ENCODE results near the gene TBL3.
"Not testable (repeated sequence)": the region's sequence is repeated elsewhere in the genome, so short reads cannot be mapped to it uniquely, and the experiment has no call there.

The TBL3 gene

DNA sequence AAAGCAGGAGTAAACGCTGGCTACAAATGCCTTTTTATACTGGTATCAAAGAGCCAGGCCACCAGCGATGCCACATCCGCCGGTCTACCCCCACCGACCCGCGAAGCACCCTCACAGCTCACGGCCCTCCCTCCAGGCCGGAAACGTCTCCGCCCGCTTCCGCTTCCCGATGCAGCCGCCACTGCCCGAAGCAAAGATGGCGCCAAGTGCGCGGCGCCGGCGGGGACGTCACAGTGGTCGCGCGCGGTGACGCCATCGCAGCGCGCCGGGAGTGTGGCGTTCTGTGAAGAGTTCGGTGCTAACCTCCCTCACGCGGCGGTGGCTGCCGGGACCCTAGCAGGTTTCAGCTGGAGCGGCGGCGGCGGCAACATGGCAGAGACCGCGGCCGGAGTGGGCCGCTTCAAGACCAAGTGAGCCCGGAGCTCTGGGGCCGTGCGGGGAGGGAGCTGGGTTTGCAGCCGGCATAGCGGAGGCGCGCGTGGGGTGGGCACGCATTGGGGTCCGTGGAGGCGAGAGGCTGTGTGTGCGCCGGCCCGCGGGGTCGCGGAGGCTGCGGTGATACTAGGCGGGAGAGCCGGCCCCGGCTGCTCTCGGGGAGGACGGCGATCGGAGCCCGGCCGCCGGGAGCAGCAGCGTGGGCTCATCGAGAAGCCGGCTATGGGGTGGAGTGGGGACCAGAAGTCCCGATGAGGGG lies at the start of gene TBL3:
TSS of gene TBL3 (plus strand) at position 258 of the 694 bp plus-strand sequence. CDS start at position 370, 112 bp downstream.
- peak; percentile 87 to 93 for DNase-seq (ENCODE audit: extremely low read depth in 1 of 2, low read depth in 1 of 2)

DNA sequence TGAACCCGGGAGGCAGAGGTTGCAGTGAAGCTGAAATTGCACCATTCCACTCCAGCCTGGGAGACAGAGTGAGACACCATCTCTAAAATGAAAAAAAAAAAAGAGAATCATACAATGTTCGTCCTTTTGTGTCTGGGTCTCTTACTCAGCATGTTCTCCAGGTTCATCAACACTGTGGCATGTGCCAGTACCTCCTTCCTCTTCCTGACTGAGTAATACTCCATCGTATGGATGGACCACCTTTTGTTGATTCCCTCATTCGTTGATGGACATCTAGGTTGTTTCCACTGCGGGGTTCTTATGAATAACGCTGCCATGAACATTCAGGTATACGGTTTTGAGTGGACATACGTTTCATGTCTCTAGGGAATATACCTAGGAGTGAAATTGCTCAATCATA lies 49.5 kb upstream of the TBL3 start:
- DNase-seq (ENCODE audit: extremely low read depth in 1 of 2, low read depth in 1 of 2) = no peak

DNA sequence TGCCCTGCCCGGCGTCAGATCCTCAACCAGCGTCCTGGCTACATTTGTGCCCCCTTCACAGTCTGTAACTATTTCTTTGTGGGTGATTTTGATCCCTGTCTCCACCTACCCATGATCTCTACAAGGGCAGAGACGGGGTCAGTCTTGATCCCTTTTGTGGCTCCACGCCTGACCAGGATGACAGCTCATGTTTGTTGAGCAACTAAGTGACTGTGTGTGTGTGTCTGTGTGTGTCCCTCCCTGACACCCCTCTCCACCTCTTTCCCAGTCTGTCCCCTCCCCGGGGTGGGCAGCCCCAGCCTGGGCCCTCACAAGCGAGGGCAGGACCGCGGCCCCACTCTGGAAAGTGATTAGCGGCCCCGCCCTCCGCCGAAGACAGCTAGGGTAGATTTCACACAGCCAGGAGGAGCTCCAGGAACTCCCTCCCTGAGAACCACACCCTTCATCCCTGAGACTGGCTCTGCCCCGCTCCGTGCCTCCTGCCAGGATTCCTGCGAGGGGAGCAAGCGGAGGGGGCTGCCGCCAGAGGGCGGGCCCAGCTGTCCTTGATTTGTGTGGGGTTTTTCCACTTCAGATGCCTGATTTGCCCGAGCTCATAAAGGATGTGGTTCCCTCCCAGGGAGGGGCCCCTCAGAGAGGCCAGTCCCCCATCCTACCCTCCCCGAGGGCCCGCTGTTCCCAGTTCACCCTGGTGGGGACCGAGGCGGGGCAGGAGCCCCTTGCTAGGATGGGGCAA lies 48.4 kb upstream of the TBL3 start:
- no peak for DNase-seq (ENCODE audit: extremely low read depth in 1 of 2, low read depth in 1 of 2)

DNA sequence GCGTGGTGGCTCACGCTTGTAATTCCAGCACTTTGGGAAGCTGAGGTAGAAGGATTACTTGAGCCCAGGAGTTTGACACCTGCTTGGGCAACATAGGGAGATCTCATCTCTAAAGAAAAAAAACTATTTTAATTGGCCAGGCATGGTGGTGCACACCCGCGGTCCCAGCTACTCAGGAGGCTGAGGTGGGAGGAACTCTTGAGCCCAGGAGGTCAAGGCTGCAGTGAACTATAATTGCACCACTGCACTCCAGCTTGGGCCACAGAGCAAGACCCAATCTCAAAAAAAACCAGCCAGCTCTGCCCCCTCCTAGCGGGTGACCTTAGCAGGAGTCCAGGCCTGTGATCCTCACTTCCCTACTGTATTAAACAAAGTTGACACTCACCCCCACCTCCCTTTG lies 47.8 kb upstream of the TBL3 start:
- DNase-seq (ENCODE audit: extremely low read depth in 1 of 2, low read depth in 1 of 2) = no peak

DNA sequence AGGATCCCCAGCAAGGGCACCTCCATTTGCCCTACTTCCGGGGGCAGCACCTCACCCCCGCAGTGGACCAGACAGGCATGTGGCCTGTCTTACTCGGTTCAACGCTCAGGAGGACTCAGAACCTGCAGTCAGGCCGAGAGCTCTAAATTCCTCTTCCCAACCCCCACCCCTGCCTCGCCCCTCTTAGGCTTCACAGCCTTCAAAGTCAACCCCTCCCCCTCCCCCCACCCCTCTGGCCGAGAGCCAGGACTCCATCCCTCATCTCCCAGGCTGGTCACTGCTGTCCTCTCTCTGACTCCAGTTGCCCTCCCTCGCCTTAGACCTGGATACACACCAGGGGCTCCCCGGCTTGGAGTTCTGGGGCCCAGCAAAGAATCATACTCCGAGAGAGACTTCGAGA lies 45.6 kb upstream of the TBL3 start:
- DNase-seq (ENCODE audit: extremely low read depth in 1 of 2, low read depth in 1 of 2) = no peak

DNA sequence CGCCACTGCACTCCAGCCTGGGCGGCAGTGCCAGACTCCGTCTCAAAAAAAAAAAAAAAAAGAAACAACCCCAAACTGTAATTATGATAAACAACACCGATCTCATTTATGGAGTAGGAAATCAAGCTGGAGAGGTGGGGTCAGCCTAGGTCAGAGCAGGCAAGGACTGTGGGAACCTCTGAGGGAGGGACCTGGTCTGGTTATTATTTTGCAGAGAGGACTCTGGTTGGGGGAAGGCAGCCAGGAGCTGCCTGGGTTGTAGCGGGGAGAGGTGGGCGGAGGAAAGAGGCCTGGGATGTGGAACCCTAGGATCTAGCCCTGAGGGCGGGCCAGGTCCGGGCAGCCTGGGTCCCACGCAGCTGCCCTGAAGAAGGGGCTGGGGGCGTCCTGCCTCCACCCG lies 42.7 kb upstream of the TBL3 start:
- no peak for DNase-seq (ENCODE audit: extremely low read depth in 1 of 2, low read depth in 1 of 2)

DNA sequence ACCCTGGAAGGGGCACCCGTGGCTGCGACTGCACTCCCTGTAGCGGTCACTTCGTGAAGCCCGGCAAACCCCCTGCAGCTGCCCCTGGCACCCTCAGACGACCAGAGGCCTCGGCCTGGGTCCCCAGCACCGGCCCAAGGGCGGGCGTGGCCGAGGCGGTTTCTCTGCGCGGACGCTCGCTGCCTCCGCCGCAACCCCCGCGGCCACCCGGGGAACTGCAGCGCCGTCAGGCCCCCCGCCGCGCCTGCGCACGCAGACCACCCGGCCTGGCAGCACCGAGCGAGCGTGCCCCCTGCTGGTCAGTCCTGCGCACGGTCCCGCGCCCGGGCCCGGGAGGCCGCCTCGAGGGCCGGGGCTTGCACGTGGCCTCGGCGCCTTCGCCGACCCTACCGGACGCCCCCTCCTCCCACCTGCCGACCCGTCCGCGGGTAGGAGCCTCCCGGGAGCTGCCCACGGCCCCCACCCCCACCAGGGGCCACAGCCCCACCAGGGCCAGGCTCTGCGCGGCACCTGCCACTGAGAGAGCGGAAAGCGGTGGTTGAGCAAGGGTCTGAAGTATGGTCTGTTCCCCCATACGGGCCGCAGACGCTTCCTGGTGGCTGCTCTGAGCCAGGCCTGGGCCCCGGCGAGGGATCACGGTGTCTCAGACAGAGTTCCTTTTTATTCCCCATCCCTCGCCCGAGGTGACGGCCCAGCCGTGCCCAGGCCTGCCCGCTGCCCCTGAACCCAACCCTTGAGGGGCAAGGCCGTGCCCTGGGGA lies 42.1 kb upstream of the TBL3 start:
- peak; percentile 70 to 94 for DNase-seq (ENCODE audit: extremely low read depth in 1 of 2, low read depth in 1 of 2)

DNA sequence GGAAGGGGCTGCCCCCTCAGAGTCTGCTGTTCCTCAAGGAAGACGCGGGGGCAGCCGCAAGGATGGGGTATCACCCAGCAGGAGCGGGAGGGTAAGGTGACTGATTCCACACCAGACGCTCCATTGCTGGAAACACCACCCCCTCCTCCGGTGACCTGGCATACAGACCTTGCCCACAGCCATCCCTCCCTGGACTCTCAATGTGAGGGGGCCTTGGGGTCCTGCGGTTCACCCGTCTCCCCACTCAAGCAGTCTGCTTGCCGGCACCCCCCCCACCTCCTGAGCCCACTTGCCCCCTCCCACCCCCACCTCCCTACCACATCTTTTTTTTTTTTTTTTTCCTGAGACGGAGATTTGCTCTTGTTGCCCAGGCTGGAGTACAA lies 41.5 kb upstream of the TBL3 start:
- DNase-seq (ENCODE audit: extremely low read depth in 1 of 2, low read depth in 1 of 2) = no peak

DNA sequence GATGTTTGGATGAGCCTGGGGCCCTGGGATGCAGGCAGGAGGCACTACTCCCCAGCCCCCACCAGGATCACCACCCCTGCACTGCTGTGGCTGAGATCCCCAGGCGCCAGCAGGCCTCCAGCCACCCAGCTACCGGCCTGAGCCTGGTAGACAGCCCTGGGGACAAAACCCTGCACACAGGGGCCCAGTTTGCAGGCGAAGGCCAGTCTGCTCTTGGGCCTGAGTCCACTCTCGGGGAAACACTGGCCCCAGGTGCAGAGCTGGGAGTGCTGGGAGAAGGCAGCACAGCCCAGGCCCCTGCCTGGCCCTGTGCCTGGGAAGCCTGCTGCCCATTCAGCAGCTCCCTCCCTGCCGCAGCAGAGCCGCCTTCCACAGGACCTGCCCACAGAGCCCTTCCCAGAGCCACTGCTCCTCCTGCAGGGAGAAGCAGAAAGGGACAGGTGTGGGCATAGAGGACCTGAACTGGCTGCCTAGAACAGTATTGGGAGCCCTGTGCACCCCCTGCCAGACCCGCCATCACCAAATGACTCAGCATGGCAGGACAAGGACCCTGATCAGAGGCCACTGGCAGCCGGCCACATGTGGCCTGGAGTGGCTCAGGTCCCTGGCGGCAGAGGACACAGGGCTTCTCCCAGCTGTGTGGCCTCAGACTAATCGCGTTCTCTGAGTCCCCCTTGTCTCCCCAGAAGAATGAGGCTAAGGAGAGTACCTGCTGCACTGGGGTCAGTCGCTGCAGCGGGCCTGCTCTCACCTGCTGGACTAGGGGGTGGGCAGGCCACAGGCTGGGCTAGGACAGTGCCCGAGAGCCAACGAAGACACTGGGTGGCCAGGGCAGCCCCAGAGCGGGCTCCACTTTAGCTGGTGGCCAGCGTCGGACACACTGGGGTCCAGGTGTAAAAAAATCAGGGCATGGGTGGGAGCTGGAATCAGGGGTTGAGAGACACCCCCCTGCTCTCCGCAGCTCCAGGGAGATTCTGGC lies 39.5 kb upstream of the TBL3 start:
- DNase-seq (ENCODE audit: extremely low read depth in 1 of 2, low read depth in 1 of 2) = no peak

DNA sequence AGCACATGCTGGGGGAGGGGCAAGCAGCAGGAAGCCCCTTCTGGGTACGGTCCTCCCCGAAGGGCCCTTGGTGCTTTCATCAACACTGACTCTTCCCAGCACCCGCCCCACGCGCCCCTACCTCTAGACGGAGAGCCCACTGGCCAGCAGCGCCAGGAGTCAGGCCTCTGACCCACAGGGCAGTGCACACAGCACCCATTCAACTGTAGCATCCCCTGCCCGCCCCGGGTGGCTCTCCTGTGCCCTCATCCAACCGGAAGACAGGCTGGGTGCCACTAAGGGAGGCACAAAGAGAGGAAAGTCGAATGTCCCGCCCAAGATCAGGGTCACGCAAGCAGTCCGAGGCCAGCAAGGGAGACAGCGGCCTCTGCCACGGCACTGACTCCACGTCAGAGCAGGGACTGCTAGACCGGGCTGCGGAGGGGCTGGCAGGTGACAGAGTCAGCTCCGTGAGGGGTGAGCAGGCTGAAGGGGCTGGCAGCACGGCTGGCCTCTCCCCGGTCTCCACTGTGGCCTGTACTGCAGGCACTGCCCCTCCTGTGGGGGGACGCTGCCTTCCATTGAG lies 38.7 kb upstream of the TBL3 start:
- no peak for DNase-seq (ENCODE audit: extremely low read depth in 1 of 2, low read depth in 1 of 2)

DNA sequence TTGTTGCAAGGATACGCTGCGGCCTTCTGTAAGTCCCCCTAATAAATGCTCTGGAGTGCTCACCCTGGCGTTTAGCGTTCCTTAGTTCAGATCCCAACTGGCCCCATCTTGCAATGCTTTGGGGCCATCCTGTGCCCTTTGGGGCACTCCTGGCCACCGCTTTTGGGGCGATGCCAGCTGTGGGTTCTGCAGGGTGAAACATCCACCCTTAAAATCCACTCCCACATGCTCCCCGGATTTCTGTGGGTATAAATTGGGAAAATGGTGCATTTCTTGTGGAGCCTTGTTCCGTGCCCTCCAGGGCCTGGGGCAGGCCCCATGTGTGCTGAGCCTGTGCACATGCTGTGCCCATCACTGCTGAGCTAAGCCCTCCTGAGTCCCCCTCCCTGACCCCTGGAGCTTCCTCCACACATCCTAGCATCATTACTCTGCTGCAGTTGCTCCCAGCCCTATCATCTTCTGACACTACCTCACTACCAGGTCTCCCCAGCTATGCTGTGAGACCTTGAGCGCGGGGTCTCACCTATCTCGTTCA lies 34.8 kb upstream of the TBL3 start:
- DNase-seq (ENCODE audit: extremely low read depth in 1 of 2, low read depth in 1 of 2) = no peak

DNA sequence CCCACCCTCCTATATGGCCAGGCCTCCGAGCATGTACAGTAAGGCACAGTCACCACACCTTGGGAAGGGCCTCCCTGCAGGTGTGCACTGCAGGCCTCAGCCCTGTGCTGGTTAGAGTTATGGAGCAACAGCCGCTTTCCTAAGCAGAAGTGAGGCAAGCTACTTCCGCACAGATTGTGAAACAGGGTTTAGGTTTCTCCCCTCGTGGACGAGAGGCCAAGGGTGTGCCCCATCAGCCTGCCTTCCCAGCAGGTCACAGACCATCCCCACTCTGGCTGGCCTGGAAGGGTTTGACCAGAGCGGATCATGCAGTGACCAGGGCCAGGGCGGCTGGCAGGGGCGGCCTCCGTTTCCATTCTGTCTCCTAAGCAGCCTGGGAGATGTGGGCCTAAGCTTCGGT lies 33.5 kb upstream of the TBL3 start:
- no peak for DNase-seq (ENCODE audit: extremely low read depth in 1 of 2, low read depth in 1 of 2)

DNA sequence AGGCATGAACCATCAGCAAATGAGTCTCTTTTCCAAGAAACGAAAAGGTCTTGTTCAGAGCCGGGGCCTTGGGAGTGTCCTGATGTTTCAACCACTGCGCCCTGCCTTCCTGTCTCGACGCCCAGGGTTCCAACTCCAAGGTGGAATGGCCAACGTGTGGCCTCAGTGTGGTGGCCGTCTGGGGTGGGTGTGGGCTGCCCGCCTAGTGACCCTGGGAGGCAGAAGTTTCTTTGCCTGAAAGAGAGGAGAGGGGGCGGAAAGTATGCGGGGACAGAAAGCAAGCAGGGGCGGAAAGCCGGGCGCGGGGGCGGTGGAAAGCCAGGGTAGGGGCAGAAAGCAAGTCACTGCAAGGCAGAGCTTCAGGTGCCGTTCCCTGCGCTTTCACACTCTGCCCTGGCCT lies 32.9 kb upstream of the TBL3 start:
- no peak for DNase-seq (ENCODE audit: extremely low read depth in 1 of 2, low read depth in 1 of 2)

DNA sequence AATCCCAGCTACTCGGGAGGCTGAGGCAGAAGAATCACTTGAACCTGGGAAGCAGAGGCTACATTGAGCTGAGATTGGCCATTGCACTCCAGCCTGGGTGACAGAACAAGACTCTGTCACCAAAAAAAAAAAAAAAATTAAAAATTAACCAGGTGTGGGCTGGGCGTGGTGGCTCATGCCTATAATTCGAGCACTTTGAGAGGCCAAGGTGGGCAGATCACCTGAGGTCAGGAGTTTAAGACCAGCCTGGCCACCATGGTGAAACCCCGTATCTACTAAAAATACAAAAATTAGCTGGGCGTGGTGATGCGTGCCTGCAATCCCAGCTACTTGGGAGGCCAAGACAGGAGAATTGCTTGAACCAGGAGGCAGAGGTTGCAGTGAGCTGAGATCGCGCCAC lies 32.0 kb upstream of the TBL3 start:
- DNase-seq (ENCODE audit: extremely low read depth in 1 of 2, low read depth in 1 of 2) = not testable (repeated sequence)

DNA sequence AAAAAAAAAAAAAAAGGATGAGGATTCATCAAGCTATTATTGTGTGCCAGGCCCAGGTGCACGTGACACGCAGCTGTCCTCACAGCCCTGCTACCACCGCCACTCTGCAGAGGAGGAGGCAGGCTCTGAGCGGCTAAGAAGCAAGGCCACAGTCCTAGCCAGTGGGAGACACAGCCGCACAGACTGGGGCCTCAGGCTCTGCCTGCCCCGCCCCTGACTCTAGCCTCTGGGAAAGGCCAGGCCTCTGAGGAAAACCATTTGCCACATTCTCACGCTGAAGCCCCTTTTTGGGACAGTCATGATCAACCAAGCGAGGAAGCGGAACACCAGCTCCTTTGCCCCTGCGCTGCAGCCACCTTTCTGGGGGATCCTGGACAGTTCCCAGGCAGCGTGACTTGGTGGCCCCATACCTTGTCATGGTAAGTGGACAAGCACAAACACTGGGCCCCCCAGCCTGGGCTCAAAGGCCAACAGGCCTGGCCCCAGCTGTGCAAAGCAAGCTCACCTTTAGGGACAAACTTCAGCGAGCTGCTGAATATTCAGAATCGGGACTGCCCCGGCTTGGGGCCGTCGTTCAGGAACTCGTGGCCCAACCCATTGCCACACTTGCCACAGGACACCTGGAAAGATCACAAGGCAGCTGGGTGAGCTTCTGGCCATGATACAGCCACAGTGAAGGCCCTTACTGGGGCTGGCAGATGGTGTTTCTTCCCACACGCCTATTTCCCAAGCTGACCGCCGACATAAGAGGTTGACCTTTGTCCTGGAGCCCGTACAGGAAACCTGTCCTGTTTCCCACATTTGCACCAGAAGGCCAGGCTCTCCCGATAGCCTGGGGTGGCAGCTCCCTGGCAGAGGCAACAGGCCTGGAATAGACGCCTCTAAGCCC lies 31.3 kb upstream of the TBL3 start:
- no peak for DNase-seq (ENCODE audit: extremely low read depth in 1 of 2, low read depth in 1 of 2)

DNA sequence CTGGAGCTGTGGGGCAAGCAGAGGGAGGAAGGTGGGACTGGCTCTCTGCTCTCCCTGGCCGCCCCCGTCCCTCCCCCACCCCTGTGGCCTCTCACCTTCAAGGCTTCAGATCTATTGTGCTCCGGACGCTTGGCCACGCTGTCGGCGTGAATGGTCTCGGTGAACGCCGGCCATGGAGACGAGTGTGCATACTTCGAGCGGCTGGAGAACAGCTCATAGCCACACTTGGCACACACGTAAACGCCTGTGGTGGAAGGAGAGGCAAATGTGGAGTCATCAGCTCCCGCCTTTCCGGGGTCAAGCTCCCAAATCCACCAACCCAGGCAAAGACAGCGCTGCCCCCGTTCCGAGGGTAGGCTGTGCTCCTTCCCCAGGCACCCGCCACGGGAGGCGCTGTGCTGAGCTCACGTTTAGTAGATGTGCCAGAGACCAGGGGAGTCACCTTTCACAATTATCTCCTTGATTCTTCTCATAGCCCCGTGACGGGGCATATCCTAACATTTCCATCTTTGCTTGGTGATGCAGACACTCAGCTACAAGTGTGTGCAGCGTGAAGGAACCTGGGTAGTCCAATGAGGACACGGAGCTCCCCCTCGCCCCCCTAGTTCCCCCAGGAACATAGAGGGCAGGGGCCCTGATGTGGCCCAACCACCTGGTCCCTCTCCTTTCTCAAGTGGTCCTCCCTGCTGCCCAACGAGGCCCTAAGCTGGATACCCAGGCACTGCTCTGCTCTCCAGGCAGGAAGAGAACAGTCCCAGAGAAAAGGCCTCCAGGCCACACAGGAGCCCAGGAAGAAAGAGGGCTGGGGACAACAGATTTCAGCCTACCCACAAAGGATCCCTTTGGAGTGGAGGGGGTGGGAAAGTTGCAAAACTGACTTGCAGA lies 30.4 kb upstream of the TBL3 start:
- DNase-seq (ENCODE audit: extremely low read depth in 1 of 2, low read depth in 1 of 2) = no peak

DNA sequence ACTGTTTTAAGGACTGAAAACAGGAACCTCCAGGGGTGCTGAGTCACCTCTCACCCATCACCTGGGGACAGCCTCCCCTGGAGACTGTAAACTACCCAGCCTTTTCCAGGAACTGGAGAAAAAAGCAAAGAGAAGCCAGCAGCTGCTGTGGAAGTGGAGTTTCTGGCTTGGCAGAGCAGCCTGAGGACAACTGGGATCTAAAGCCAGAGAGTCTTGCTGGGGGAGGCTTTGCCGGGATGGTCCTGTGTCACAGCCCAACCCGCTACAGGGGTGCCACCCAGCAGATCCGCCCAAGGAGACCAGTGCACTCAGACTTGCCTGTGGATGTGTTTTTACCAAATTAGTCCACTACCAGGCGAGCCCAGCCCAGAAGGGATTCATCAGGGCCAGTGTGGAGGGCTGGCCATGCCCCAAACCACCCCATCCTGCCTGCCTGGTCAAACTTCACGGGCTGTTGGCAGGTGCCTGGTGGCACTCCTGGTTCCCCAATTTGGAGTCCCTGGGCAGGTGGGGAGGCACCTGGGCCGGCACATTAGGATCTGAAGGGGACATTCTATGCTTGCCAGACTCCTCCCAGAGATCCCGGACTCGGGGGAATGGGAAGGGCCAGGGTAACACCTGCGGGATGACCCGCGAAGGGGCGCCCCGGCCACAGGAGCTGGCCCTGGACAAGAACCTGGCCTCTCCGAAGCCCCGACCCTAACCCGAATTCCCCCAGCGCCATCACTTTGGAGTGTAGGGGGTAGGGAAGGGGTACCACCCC lies 29.6 kb upstream of the TBL3 start:
- DNase-seq (ENCODE audit: extremely low read depth in 1 of 2, low read depth in 1 of 2) = no peak

Data from activated CD8-positive, alpha-beta memory T cell treated with anti-CD3 and anti-CD28 coated beads for 1 hour (primary cell).